NB4 (cell line): ENCODE data around the gene MTAP.

Experiments
- DNase-seq: peaks from one replicate; pipeline ENCODE4 v3.0.0; 2010; ENCODE audit warnings: low read depth
- H3K4me3 ChIP-seq: one replicate; pipeline ENCODE4 v1.5.1; 2011; ENCODE audit warnings: mild to moderate bottlenecking, low read depth, low read length, moderate library complexity
- CTCF ChIP-seq: IDR thresholded peaks from one replicate; pipeline ENCODE4 v1.5.1; 2012; ENCODE audit warnings: low read depth, low read length
- MYC ChIP-seq: IDR thresholded peaks from 2 replicates; pipeline ENCODE4 v1.6.1; 2011; ENCODE audit warnings: low read depth, low read length
- POLR2A ChIP-seq: IDR thresholded peaks from 2 replicates; pipeline ENCODE4 v1.6.1; 2011; ENCODE audit warnings: mild to moderate bottlenecking; ENCODE audit not compliant: insufficient read length; ENCODE audit errors: extremely low read depth
- TF ChIP-seq, protein P1 (sequence below): IDR thresholded peaks from 2 replicates; pipeline ENCODE4 v1.6.1; 2011; ENCODE audit warnings: low read depth, low read length

MTAP gene

GRCh38 chr9:21967702-21968101 is 165.3 kb downstream of the MTAP start:
- no peak for DNase-seq
- TF ChIP-seq CTCF (no peak), MYC (no peak), POLR2A (no peak)
- TF ChIP-seq, protein P1, sequence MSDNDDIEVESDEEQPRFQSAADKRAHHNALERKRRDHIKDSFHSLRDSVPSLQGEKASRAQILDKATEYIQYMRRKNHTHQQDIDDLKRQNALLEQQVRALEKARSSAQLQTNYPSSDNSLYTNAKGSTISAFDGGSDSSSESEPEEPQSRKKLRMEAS: no peak

DNA sequence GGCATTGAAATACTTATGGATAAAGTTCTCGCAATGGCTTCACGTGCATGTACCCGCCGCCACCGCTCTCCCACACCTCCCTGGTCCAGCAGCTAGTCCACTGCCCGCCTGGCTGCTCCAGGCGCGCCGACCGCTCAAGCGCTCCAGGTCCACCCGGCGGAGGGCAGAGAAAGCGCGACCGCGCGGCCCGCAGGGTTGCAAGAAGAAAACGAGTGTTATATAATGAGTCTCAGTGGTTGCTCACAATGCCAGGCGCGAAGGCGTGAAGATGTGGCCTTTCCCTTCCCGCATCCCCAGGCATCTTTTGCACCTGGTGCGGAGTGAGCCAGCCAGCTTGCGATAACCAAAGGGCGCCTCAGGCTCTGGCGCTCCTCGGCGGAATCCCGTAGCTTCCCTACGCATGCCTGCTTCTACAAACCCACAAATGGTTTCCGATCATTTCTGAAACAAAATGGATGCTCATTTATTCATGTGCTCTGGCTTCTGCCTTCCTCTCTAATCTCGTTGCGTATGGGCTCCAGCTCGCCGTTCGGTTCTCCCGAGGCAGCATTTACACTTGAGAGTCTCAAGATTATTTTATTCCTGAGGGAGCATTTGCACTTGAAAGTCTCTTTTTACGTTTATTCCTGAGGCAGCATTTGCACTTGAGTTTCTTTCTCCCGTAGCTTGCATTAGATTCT is 166.0 kb downstream of the MTAP start:
- TF ChIP-seq CTCF (no peak), POLR2A (no peak), MYC (no peak)
- TF ChIP-seq, protein P1: no peak
- no peak for DNase-seq
- no peak overlapping the region for H3K4me3 ChIP-seq

More at GRCh38 chr9:21967702-21968101, 165.3 kb downstream of the MTAP start:
- no peak overlapping the region for H3K4me3 ChIP-seq

DNA sequence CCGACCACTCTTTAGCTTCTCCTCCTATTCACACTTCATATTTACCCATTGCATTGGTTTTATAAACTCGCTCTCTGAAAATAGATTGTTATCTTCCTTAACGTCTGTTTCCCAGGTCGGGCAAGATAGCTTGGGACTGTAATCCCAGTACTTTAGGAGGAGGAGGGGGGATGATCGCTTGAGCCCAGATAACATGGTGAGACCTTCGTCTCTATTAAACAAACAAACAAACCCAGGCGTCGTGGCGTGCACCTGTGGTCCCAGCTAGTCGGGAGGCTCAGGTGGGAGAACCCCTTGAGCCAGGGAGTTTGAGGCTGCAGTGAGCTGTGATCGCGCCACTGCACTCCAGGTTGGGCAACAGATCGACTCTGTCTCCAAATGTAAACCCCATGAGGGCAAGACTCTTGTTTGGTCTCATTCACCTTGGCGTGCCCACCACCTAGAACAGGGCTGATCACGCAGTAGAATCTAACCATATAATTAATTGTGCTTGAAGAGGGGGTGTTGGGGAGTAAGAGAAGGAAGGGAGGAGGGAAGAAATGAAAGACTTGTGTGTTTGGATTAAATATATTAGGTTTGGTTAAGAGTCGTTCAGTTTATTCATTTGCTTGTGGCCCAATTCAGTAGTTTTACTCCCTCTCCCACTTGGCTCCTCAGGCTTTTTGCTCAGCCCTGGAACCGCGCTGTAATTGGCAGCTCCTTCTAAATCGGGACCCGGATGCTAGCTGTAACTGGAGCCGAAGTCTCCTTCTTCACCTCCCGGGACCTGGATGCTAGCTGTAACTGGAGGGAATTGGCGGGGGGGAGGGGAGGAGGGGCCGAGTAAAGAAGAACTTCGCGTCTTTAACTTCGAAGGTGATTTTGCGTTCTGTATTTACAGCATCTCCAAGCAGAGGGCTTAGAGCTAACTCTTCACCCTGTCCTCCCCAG is 166.8 kb downstream of the MTAP start:
- H3K4me3 ChIP-seq: no peak overlapping the region
- DNase-seq: no peak
- no peak for TF ChIP-seq POLR2A
- TF ChIP-seq, protein P1: no peak
- no peak for TF ChIP-seq MYC
- no peak for TF ChIP-seq CTCF

- TF ChIP-seq POLR2A (no peak), MYC (no peak)
- no peak for DNase-seq
- H3K4me3 ChIP-seq: no peak overlapping the region
Measured at GRCh38 chr9:21969951-21970799, 167.7 kb downstream of the MTAP start.

DNA sequence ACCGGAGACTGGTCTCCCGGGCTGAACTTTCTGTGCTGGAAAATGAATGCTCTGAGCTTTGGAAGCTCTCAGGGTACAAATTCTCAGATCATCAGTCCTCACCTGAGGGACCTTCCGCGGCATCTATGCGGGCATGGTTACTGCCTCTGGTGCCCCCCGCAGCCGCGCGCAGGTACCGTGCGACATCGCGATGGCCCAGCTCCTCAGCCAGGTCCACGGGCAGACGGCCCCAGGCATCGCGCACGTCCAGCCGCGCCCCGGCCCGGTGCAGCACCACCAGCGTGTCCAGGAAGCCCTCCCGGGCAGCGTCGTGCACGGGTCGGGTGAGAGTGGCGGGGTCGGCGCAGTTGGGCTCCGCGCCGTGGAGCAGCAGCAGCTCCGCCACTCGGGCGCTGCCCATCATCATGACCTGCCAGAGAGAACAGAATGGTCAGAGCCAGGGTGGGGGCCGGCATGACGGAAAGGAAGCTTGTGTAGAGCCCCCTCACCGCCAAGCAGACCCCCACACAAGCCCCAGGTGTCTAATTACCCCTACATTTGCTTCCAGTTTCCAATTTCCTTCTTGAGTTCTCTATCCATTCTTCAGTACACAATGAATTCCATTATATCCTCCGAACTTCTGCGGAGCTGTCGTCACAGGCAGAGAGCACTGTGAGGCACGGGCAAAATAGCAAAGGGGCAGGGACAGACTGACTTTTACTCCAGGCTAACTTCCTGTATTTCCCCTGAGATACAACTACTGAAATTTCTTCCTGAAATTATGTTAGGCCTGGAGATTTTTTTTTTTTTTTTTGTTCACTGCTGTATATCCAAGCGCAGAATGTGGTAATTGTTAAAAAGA is 168.6 kb downstream of the MTAP start:
- TF ChIP-seq, protein P1: no peak
- TF ChIP-seq POLR2A (no peak), MYC (no peak), CTCF (no peak)
- DNase-seq: no peak
- no peak overlapping the region for H3K4me3 ChIP-seq
